Urinary bladder (tissue), 4 donors: ENCODE data around the gene TMEM60. TPM values are rescaled to one million over a fixed set of nuclear protein-coding genes. Genes with fewer than 3 reads are reported as not detected.
"Not testable (repeated sequence)": the region's sequence is repeated elsewhere in the genome, so short reads cannot be mapped to it uniquely, and the experiment has no call there.

Experiments used
- DNase-seq: peaks from one replicate; pipeline ENCODE4 v3.0.0-alpha.2; 2015; ENCODE audit errors: extremely low spot score
- H3K27ac ChIP-seq: one replicate; pipeline ENCODE4 v1.5.1; 2013; ENCODE audit warnings: low read depth, mild to moderate bottlenecking, moderate library complexity
- H3K36me3 ChIP-seq: one replicate; pipeline ENCODE4 v1.6.1; 2013; ENCODE audit warnings: mild to moderate bottlenecking, moderate library complexity; ENCODE audit not compliant: insufficient read depth
- H3K4me1 ChIP-seq: one replicate; pipeline ENCODE4 v1.6.1; 2013; ENCODE audit warnings: mild to moderate bottlenecking, moderate library complexity; ENCODE audit not compliant: insufficient read depth
- H3K4me3 ChIP-seq: one replicate; pipeline ENCODE4 v1.5.1; 2013; ENCODE audit warnings: low read depth, low read length
- WGBS: extraction: QIAGEN DNeasy Blood & Tissue Kit; methylation state at CpG from one replicate; pipeline ENCODE4 v1.1.7; 2013; 5-methylcytosine and 5-hydroxymethylcytosine counted together
- polyA plus RNA-seq: library from polyadenylated mRNA; stranded (reverse); fragments of 200-250 nt; gene quantifications from one replicate; pipeline ENCODE4 v1.2.3, GENCODE V29; 2013
- total RNA-seq: library from RNA; depleted of rRNA; stranded (reverse); fragments of >200 nt; gene quantifications from one replicate; pipeline ENCODE4 v1.2.3, GENCODE V29; 2014
- donor health status: healthy with polysubstance abuse.
- donor health status: healthy.

The TMEM60 gene
- total and polyA plus RNA-seq, 2 donors, result 16.1 to 23.2 TPM

DNA sequence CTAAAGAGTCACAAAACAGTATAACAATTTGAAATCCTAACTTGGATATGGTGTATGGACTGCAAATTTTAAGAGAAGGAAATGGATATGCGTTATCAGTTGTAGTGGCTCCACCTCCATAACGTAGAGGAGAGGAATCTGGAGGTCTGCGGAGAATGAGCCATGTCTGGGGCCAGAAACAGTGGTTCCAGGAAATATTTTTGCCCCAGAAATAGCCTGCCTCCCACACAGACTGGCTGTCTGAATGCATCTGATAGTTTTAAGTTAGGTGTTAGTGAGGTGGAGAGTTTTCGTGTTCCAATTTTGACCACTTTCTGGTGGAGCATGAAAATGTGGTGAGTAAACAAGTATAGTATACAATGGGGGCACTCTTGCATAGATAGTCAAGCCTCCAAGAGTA lies 1.9 kb upstream of the TMEM60 start:
- Histone ChIP-seq H3K4me1 (peaks cover 1% of the 10 kb centered on the region), H3K4me3 (peak overlapping the region; percentile 16), H3K36me3 (no peaks in the 10 kb centered on the region), H3K27ac (no peak overlapping the region)
- 44% methylated on average over 4 of the region's 4 CpGs for WGBS
- DNase-seq, result no peak

DNA sequence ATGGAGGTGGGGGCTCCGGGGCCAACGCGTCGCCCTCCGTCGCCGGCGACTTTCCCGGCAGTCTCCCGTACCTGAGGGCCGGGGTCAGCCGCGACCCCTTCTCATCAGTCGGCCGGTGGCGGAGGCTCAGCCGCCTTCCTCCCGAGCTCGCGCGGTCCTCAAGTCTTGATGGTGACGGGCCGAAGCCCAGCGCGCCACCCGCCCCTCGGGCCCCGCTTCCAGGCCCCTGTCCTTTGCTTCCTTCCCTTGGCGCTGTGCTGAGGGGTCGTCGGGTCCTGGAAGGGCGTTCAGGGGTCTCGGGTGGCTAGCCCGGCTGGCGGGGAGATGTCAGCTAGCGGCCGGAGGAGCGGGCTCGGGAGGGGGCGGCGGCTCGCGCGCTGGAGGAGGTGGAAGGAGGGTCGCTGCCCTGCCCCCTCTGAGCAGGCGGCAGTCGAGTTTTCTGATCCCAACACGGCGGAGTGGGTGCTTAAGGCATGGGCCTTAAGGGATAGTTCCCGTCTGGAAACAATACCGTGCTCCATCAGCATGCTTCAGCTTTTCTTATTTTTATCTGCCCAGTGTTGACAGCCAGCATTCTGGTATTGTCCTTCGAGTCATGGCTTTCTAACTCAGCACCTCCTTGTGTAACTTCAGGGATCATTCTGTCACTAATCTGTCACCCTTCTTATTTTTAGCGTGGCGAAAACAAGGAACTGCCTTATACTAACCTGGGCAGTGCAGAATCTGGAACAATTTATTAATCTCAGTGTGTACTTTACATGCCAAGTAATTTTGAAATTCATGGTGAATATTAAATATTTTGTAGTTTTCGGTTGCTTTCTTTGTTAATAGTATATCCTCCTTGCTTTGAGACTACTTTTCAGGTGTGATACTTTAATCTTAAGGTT lies 1.1 kb upstream of the TMEM60 start:
- no peak for DNase-seq
- H3K4me1 ChIP-seq, result peaks cover 1% of the 10 kb centered on the region
- H3K36me3 ChIP-seq, result no peaks in the 10 kb centered on the region
- 1% methylated on average over 55 of the region's 55 CpGs for WGBS
- peak overlapping the region; percentile 69 for H3K27ac ChIP-seq
- peak overlapping the region; percentile 74 for H3K4me3 ChIP-seq

DNA sequence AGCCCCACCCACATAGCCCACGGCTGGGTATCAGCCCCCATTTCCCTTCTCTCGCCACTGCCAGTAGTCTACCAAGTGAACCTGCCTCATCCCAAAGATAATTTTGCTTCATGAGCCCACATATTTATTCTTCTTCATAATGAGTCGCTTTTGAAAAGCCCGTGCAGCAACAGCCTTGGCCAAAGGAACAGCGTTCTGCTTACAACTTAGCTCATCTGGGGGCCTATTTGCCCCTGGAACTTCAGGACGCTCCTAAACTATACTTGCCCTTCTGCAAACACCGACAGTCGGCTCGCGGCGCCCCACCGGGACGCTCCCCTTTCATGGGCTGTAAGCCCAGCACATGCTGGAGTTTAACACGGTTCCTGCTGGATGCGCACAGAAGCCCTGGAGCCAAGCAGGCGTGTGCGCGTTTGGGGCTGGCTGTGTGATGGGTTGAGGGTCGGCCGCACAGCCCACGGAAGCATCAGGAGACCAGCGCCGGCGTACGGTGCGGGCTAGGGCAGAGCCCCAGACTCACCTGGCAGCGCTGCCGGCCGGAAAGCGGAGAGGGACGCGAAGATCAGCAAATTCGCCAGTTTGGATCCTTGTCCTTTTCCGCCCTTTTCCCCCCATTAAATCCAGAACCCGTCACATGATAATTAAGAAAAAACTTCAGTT lies 370 bp downstream of the TMEM60 start:
- no peak for DNase-seq
- H3K27ac ChIP-seq, result peak overlapping the region; percentile 70
- under 1% methylated on average over 35 of the region's 35 CpGs for WGBS
- no peaks in the 10 kb centered on the region for H3K36me3 ChIP-seq
- peaks cover 1% of the 10 kb centered on the region for H3K4me1 ChIP-seq
- peak overlapping the region; percentile 82 for H3K4me3 ChIP-seq

DNA sequence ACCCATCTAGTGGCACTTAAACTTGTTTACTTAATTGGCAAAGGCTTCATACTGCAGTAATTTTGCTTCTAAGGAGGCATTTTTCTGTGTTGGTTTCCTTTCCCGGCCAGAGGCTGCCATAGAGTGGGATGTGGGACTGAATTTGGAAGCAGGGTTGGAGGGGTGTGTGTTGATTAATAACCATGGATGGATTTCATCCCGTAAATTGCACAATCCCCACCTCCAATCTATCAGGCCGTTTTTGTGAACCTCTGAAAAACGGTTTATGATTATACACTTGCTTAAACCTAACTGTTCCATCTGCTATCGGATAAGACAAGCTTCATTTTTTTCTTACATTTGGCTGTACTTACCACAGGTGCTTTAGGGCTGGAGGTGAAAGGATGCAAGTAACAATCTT lies 1.3 kb downstream of the TMEM60 start:
- 48% methylated on average over 5 of the region's 5 CpGs for WGBS
- Histone ChIP-seq H3K27ac (no peak overlapping the region), H3K4me1 (peaks cover 1% of the 10 kb centered on the region), H3K4me3 (peak overlapping the region; percentile 82), H3K36me3 (no peaks in the 10 kb centered on the region)
- no peak for DNase-seq

DNA sequence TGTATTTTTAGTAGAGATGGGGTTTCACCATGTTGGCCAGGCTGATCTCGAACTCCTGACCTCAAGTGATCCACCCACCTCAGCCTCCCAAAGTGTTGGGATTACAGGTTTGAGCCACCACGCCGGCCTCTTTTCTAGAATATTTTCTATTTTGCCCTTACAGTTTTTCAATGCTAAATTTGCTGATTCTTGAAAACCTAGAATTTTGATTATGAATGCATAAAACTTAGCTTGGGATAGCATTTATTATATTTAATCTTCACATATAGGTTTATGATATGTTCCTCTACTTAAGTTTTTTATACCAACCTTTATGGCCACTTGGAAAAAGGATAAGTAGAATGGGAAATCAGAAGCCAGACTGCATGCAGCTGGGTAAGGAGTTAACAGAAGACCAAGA lies 2.1 kb downstream of the TMEM60 start:
- WGBS, result 98% methylated on average over 3 of the region's 3 CpGs
- DNase-seq, result no peak
- Histone ChIP-seq H3K4me3 (no peak overlapping the region), H3K27ac (no peak overlapping the region), H3K4me1 (peaks cover 1% of the 10 kb centered on the region), H3K36me3 (no peaks in the 10 kb centered on the region)

DNA sequence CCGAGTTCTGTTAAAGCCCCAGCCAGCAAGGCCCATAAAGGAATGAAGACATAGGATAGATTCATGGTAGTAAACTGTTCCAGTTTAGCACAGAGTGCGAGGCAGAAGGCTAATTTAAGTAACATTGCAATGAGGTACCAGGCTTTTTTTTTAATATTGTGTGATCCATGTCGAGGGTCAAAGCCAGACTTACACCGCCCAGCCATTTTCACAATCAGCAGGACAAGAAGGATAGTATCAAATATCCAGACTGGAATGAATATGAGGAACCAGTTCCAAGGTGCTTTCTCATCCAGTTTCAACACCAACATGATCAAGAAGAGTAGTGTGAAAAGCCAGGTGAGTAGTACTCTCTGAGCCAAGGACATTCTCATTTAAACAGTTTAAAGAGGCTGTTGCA lies 4.2 kb downstream of the TMEM60 start:
- DNase-seq, result no peak
- Histone ChIP-seq H3K36me3 (no peaks in the 10 kb centered on the region), H3K27ac (no peak overlapping the region), H3K4me3 (no peak overlapping the region), H3K4me1 (peaks cover 1% of the 10 kb centered on the region)
- 92% methylated on average over 4 of the region's 4 CpGs for WGBS

DNA sequence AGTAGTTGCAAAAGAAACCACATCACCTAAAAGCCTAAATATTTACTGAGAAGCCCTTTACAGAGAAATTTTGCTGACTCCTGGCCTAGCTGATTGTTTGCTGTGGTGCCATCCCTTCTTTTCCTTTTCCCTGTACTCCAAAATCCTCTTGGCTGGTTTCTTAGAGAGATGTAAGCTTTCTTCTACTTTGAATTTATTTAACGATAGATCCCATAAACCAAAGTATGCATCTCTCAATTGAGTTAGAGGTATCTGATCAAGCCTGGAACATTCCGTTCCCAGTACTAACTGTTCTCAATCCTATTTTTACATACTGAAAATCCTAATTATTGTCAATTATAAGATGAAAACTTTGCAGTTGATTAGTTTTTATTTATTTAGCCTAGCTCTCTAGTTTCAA lies 6.3 kb downstream of the TMEM60 start:
- H3K36me3 ChIP-seq, result no peaks in the 10 kb centered on the region
- 72% methylated on average over 2 of the region's 2 CpGs for WGBS
- DNase-seq, result peak; percentile 18
- H3K4me3 ChIP-seq, result no peak overlapping the region
- H3K4me1 ChIP-seq, result peaks cover 1% of the 10 kb centered on the region
- H3K27ac ChIP-seq, result no peak overlapping the region

DNA sequence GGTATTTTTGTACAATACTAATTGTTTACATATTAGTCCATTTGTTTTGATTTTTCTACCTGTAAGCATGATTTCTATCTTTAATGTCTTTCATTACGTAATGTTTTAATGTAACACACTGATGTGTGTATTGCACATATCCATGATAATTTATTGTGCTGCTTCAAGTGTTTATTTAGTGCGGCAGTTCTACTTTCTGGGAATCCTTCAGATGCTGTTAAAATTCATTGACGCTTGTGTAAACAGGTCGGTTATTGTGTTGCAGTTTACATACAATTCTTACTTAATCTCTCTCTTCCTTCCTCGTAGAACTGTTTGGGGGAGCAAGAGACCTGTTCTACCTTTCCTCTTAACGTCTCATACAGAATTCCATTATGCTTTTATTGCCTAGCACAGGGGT lies 6.9 kb downstream of the TMEM60 start:
- Histone ChIP-seq H3K4me1 (no peaks in the 10 kb centered on the region), H3K36me3 (no peaks in the 10 kb centered on the region), H3K4me3 (no peak overlapping the region), H3K27ac (no peak overlapping the region)
- DNase-seq, result no peak
- WGBS, result 51% methylated on average over 6 of the region's 6 CpGs

DNA sequence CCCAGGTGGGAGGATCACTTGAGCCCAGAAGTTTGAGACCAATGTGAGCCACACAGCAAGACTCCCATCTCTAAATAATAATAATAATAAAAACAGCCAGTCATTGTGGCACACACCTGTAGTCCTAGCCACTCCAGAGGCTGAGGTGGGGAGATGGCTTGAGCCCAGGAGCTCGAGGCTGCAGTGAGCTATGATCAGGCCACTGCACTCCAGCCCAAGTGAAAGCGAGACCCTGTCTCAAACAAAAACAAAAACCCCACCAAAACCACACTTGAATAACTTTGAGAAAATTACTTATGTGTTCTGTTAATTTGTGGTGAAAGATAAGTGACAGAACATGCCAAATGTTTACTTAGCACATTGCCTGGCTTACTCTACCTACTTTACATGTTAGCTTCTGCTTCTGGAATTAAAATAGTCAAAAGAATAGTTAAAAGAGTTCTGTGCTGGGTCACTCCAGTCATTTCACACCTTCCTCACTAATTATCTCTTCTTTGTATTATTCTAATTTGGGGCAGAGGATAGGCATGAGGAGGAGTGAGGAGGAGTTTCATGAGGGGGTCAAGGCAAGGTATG lies 9.8 kb downstream of the TMEM60 start:
- Histone ChIP-seq H3K27ac (no peak overlapping the region), H3K4me3 (no peak overlapping the region), H3K36me3 (no peaks in the 10 kb centered on the region), H3K4me1 (no peaks in the 10 kb centered on the region)
- no peak for DNase-seq
- WGBS, result 97% methylated on average over 2 of the region's 2 CpGs

DNA sequence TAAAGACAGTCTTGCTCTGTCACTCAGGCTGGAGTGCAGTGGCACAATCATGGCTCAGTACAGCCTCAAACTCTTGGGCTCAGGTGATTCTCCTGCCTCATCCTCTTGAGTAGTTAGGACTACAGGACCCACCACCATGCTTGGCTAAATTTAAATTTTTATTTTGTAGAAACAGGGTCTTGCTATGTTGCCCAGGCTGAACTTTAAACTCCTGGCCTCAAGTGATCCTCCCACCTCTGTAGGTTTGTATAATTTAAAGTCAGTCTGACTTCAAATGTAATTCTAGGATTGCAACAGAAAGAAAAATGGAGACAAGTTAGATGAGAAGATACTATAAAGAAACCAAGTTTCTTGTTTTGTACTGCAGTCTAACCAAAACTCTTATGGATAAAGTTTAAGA lies 11.5 kb downstream of the TMEM60 start:
- no peak for DNase-seq
- Histone ChIP-seq H3K4me1 (no peaks in the 10 kb centered on the region), H3K36me3 (no peaks in the 10 kb centered on the region), H3K27ac (no peak overlapping the region), H3K4me3 (no peak overlapping the region)

DNA sequence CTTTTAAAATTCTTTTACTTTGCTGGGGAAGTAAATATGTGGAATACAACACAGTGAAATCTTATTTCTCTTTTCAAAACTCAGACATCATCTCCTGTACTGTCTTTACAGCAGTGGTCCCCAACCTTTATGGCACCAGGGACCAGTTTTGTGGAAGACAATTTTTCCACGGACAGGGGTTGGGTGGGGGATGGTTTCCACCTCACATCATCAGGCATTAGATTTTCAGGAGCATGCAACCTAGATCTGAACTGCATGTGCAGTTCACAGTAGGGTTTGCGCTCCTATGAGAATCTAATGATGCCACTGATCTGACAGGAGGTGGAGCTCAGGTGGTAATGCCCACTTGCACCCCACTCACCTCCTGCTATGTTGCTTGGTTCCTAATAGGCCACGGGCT lies 12.2 kb downstream of the TMEM60 start:
- Histone ChIP-seq H3K27ac (no peak overlapping the region), H3K36me3 (no peaks in the 10 kb centered on the region), H3K4me1 (no peaks in the 10 kb centered on the region), H3K4me3 (no peak overlapping the region)
- 95% methylated on average over 3 of the region's 3 CpGs for WGBS
- no peak for DNase-seq

DNA sequence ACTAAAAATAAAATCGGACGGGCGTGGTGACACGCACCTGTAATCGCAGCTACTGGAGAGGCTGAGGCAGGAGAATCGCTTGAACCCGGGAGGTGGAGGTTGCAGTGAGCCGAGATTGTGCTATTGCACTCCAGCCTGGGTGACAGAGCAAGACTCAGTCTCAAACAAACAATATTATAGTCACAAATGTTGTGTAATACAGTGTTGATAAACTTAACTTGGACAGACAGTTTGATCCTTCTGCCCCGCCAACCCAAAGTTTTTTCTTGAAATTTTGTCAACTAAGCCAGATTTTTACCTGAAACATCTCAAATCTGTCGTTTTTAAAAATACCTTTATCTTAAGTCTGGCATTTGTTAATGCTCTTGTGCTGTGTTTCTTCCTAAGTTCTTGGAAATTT lies 13.8 kb downstream of the TMEM60 start:
- not testable (repeated sequence) for H3K36me3 ChIP-seq, H3K4me3 ChIP-seq, DNase-seq, H3K4me1 ChIP-seq, H3K27ac ChIP-seq
- 97% methylated on average over 10 of the region's 10 CpGs for WGBS

DNA sequence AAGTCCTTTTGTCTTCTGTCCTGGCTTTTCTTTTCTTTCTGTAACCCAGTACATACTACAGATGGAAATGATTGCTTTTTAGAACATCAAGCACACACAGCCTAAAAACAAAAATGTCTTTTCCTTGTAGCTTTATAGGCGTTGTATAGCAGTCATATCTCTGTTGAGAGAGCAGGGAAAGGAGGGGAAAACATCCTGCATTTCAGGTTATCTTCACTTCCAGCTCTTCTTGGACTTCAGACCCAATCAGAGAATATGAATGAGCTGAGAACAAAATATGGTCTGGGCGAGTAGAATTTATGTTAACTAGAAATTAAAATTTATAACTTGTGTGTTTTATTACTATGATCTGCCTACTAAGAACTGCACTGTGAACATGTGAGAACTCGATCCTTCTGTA lies 14.7 kb downstream of the TMEM60 start:
- Histone ChIP-seq H3K4me3 (no peak overlapping the region), H3K27ac (no peak overlapping the region), H3K36me3 (no peaks in the 10 kb centered on the region), H3K4me1 (no peaks in the 10 kb centered on the region)
- 91% methylated on average over 3 of the region's 3 CpGs for whole genome bisulfite sequencing
- no peak for DNase-seq

DNA sequence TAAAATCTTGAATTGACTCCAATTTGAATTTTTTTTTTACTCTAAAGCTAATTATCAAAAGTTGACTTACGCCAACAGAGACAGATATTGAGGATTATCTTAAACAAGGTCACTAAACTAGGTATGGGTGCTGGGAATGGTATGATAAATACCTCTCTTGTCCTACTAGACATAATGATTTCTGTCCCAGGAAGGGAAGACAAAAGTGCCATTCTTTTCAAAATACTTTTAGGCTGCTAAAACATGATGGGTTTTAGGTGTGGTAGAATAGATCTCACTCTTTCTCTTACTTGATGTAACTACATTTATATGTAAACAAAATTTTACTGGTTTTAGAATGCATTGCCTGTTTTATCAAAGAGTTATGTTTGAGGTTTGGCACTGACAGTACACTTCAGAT lies 15.1 kb downstream of the TMEM60 start:
- DNase-seq, result no peak
- H3K36me3 ChIP-seq, result no peaks in the 10 kb centered on the region
- no peak overlapping the region for H3K4me3 ChIP-seq
- no peak overlapping the region for H3K27ac ChIP-seq
- 98% methylated on average over 1 of the region's 1 CpG for WGBS
- no peaks in the 10 kb centered on the region for H3K4me1 ChIP-seq
